Measurements from ENCODE around the gene ERAL1. TPM values are rescaled to one million over a fixed set of nuclear protein-coding genes. Genes with fewer than 3 reads are reported as not detected.

The ERAL1 gene
- total and polyA plus RNA-seq, 2 of the 13 experiments (the other 11 are each of a cell fraction or from before 2014, with no cell fraction given) = 46.9 to 72.2 TPM

DNA sequence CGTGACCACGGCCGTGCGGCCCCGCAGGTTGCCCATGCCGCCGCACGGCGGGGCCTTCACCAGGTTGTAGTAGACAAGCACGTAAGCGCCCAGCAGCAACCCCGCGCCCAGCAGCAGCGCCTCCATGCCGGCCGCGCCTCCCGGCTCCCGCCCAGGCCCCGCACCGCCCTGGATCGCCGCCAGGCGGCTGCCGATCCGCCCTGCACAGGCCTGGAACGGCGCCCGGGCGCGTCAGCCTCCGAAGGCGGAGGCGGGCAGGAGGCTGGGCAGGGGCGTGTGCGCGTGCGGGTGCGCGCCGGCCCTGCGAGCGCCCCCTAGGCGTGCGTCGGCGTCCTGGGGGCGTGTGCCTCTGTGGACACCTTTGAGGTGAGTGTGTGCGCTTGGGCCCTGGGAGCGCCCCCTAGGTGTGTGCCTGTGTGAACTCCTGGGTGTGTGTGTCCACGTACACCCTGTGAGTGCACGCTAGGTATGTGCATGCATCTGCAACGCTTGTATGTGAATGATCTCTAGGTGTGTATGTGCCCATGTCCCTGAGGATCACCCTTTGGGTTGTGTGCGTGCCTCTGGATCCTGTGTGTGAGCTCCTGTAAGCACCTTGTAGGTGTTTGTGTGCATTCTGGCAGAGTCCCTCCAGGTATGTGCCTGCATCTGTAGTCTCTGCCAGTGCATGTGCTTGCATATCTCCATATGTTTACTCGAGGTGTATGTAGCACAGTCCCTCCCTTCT is 48.2 kb downstream of the ERAL1 start, which contains the start of gene DHRS13 (continued):
- no peak for TF ChIP-seq MIER2 (CRISPR knock-in tag; IDR thresholded peaks at IDR 0.05)
- no peak for TF ChIP-seq ZBTB42 (CRISPR knock-in tag; IDR thresholded peaks at IDR 0.05)
- no peak for TF ChIP-seq MEIS2 (CRISPR knock-in tag; IDR thresholded peaks at IDR 0.05)
- peak; percentile 81; the same call in 1 of the 2 replicates for TF ChIP-seq ZNF614 (CRISPR knock-in tag; IDR thresholded peaks at IDR 0.05; ENCODE audit: borderline replicate concordance)
- TF ChIP-seq, protein P1, sequence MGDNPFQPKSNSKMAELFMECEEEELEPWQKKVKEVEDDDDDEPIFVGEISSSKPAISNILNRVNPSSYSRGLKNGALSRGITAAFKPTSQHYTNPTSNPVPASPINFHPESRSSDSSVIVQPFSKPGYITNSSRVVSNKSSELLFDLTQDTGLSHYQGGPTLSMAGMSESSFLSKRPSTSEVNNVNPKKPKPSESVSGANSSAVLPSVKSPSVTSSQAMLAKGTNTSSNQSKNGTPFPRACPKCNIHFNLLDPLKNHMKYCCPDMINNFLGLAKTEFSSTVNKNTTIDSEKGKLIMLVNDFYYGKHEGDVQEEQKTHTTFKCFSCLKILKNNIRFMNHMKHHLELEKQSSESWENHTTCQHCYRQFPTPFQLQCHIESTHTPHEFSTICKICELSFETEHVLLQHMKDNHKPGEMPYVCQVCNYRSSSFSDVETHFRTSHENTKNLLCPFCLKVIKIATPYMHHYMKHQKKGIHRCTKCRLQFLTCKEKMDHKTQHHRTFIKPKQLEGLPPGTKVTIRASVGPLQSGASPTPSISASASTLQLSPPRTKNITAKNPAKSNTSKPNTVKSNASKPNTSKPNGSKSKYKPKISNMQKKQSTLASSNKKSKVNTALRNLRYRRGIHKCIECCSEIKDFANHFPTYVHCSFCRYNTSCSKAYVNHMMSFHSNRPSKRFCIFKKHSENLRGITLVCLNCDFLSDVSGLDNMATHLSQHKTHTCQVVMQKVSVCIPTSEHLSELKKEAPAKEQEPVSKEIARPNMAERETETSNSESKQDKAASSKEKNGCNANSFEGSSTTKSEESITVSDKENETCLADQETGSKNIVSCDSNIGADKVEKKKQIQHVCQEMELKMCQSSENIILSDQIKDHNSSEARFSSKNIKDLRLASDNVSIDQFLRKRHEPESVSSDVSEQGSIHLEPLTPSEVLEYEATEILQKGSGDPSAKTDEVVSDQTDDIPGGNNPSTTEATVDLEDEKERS (CRISPR knock-in tag; IDR thresholded peaks at IDR 0.05) = no peak
- peak; percentile 73 for TF ChIP-seq STAG1 (CRISPR knock-in tag; IDR thresholded peaks at IDR 0.05)
- no peak for TF ChIP-seq FOSL1 (CRISPR knock-in tag; IDR thresholded peaks at IDR 0.05; ENCODE audit: borderline replicate concordance)
- peak; percentile 43; the same call in 1 of the 2 replicates for TF ChIP-seq ZNF230 (CRISPR knock-in tag; IDR thresholded peaks at IDR 0.05)
- no peak; the same call in 1 of the 2 replicates for TF ChIP-seq ZNF510 (CRISPR knock-in tag; IDR thresholded peaks at IDR 0.05; ENCODE audit: low read depth)
- no peak for TF ChIP-seq ZNF703 (CRISPR knock-in tag; IDR thresholded peaks at IDR 0.05; ENCODE audit: borderline replicate concordance)
- peak; percentile 60; the same call in 1 of the 2 replicates for TF ChIP-seq FOXO1 (CRISPR knock-in tag; IDR thresholded peaks at IDR 0.05)
- TF ChIP-seq ZFP90 (CRISPR knock-in tag; IDR thresholded peaks at IDR 0.05; ENCODE audit: borderline replicate concordance) = no peak; the same call in 1 of the 2 replicates
- TF ChIP-seq HOXD1 (CRISPR knock-in tag; IDR thresholded peaks at IDR 0.05) = no peak; the same call in 1 of the 2 replicates
- no peak; the same call in 1 of the 2 replicates for TF ChIP-seq HOXA5 (CRISPR knock-in tag; IDR thresholded peaks at IDR 0.05)
- peak; percentile 29; the same call in 1 of the 2 replicates for TF ChIP-seq EEA1 (CRISPR knock-in tag; IDR thresholded peaks at IDR 0.05; ENCODE audit: borderline replicate concordance)
- TF ChIP-seq MXI1 (IDR thresholded peaks at IDR 0.05; ENCODE audit: borderline replicate concordance, low read depth, low read length) = peak; percentile 97
- TF ChIP-seq, protein P2, sequence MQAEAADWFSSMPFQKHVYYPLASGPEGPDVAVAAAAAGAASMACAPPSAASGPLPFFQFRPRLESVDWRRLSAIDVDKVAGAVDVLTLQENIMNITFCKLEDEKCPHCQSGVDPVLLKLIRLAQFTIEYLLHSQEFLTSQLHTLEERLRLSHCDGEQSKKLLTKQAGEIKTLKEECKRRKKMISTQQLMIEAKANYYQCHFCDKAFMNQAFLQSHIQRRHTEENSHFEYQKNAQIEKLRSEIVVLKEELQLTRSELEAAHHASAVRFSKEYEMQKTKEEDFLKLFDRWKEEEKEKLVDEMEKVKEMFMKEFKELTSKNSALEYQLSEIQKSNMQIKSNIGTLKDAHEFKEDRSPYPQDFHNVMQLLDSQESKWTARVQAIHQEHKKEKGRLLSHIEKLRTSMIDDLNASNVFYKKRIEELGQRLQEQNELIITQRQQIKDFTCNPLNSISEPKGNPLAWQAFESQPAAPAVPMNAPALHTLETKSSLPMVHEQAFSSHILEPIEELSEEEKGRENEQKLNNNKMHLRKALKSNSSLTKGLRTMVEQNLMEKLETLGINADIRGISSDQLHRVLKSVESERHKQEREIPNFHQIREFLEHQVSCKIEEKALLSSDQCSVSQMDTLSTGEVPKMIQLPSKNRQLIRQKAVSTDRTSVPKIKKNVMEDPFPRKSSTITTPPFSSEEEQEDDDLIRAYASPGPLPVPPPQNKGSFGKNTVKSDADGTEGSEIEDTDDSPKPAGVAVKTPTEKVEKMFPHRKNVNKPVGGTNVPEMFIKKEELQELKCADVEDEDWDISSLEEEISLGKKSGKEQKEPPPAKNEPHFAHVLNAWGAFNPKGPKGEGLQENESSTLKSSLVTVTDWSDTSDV (CRISPR knock-in tag; IDR thresholded peaks at IDR 0.05) = no peak
- peak; percentile 24; the same call in 1 of the 2 replicates for TF ChIP-seq FOXM1 (CRISPR knock-in tag; IDR thresholded peaks at IDR 0.05)
- no peak for TF ChIP-seq ZNF816 (CRISPR knock-in tag; IDR thresholded peaks at IDR 0.05; ENCODE audit: borderline replicate concordance)
- TF ChIP-seq HNF4A (CRISPR knock-in tag; IDR thresholded peaks at IDR 0.05) = no peak; the same call in 1 of the 2 replicates
- TF ChIP-seq, protein P3, sequence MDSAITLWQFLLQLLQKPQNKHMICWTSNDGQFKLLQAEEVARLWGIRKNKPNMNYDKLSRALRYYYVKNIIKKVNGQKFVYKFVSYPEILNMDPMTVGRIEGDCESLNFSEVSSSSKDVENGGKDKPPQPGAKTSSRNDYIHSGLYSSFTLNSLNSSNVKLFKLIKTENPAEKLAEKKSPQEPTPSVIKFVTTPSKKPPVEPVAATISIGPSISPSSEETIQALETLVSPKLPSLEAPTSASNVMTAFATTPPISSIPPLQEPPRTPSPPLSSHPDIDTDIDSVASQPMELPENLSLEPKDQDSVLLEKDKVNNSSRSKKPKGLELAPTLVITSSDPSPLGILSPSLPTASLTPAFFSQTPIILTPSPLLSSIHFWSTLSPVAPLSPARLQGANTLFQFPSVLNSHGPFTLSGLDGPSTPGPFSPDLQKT (CRISPR knock-in tag; IDR thresholded peaks at IDR 0.05; ENCODE audit: borderline replicate concordance) = no peak
- no peak for TF ChIP-seq ZNF10 (CRISPR knock-in tag; IDR thresholded peaks at IDR 0.05; ENCODE audit: borderline replicate concordance, low read depth)
- TF ChIP-seq ZNF274 (CRISPR knock-in tag; IDR thresholded peaks at IDR 0.05) = peak; percentile 25; the same call in 1 of the 2 replicates

All from HepG2 (cell line).